Stomach smooth muscle (tissue), 2 donors: ENCODE results near the gene WNT10A.
"Not testable (repeated sequence)": the region's sequence is repeated elsewhere in the genome, so short reads cannot be mapped to it uniquely, and the experiment has no call there.

Source experiments
- H3K27ac ChIP-seq: one replicate; pipeline ENCODE4 v1.7.0; 2013; ENCODE audit warnings: mild to moderate bottlenecking, low read length, inconsistent platforms
- H3K27me3 ChIP-seq, 2 donors: one replicate each; pipeline ENCODE4 v1.7.0; 2013; ENCODE audit warnings: low read length in 2 of 2; ENCODE audit not compliant: insufficient read depth in 2 of 2, control insufficient read depth in 1 of 2
- H3K36me3 ChIP-seq, 2 donors: one replicate each; pipeline ENCODE4 v1.7.0; 2013; ENCODE audit warnings: low read length in 2 of 2; ENCODE audit not compliant: control insufficient read depth in 2 of 2, insufficient read depth in 2 of 2
- H3K4me1 ChIP-seq: one replicate; pipeline ENCODE4 v1.7.0; 2013; ENCODE audit warnings: low read length; ENCODE audit not compliant: control insufficient read depth, insufficient read depth
- H3K4me3 ChIP-seq, 2 donors: one replicate each; pipeline ENCODE4 v1.7.0; 2013; ENCODE audit warnings: low read length in 2 of 2
- H3K9ac ChIP-seq, 2 donors: one replicate each; pipeline ENCODE4 v1.7.0; 2013; ENCODE audit warnings: low read length in 2 of 2, mild to moderate bottlenecking in 1 of 2
- H3K9me3 ChIP-seq, 2 donors: one replicate each; pipeline ENCODE4 v1.7.0; 2013; ENCODE audit warnings: low read length in 2 of 2; ENCODE audit not compliant: control insufficient read depth in 2 of 2
- donor health status: healthy.
- donor health status: Pancreatic carcinoma.

WNT10A gene

GRCh38 chr2:218880102-218880858, at the start of gene WNT10A:
Gene WNT10A (plus strand): TSS chr2:218880852. CDS start chr2:218880996, 144 bp downstream.
- H3K4me1 ChIP-seq, result peaks cover 20% of the 10 kb centered on the region
- H3K9ac ChIP-seq, result no peak within 1 kb of the TSS
- H3K36me3 ChIP-seq, result no peaks in the 10 kb centered on the region
- H3K9me3 ChIP-seq, result no peaks in the 10 kb centered on the region
- H3K27me3 ChIP-seq, result peaks cover 69 to 77% of the 10 kb centered on the region in 2 donors
- H3K27ac ChIP-seq, result no peak within 1 kb of the TSS
- H3K4me3 ChIP-seq, result peak within 1 kb of the TSS; percentile 33 to 44

- H3K4me3 ChIP-seq, result no peak within 1 kb of the TSS
- peak within 1 kb of the TSS; percentile 46 for H3K27ac ChIP-seq
- no peaks in the 10 kb centered on the region for H3K36me3 ChIP-seq
- no peaks in the 10 kb centered on the region for H3K9me3 ChIP-seq
- H3K27me3 ChIP-seq, result peaks cover 0 to 37% of the 10 kb centered on the region in 2 donors
- peaks cover 26% of the 10 kb centered on the region for H3K4me1 ChIP-seq
- no peak within 1 kb of the TSS for H3K9ac ChIP-seq
These were observed 49.2 kb upstream of the WNT10A start, which contains the start of gene PRKAG3 for GRCh38 chr2:218831378-218831990. Gene PRKAG3 (minus strand): TSS chr2:218831803.

GRCh38 chr2:218832081-218832480, 48.6 kb upstream of the WNT10A start:
- Histone ChIP-seq H3K9ac (no peak overlapping the region), H3K27ac (no peak overlapping the region), H3K4me1 (peaks cover 26% of the 10 kb centered on the region), H3K36me3 (no peaks in the 10 kb centered on the region), H3K4me3 (no peak overlapping the region), H3K9me3 (no peaks in the 10 kb centered on the region), H3K27me3 (peaks cover 0 to 37% of the 10 kb centered on the region in 2 donors)

GRCh38 chr2:218832520-218832919, 48.1 kb upstream of the WNT10A start:
- peak overlapping the region; percentile 46 for H3K27ac ChIP-seq
- no peaks in the 10 kb centered on the region for H3K36me3 ChIP-seq
- H3K4me1 ChIP-seq, result peaks cover 26% of the 10 kb centered on the region
- no peaks in the 10 kb centered on the region for H3K9me3 ChIP-seq
- H3K9ac ChIP-seq, result no peak overlapping the region
- H3K4me3 ChIP-seq, result no peak overlapping the region
- peaks cover 0 to 37% of the 10 kb centered on the region in 2 donors for H3K27me3 ChIP-seq

GRCh38 chr2:218833023-218833609, 47.5 kb upstream of the WNT10A start:
- Histone ChIP-seq H3K4me1 (peaks cover 26% of the 10 kb centered on the region), H3K9ac (no peak overlapping the region), H3K27ac (peak overlapping the region; percentile 46), H3K27me3 (peaks cover 0 to 37% of the 10 kb centered on the region in 2 donors), H3K4me3 (no peak overlapping the region), H3K9me3 (no peaks in the 10 kb centered on the region), H3K36me3 (no peaks in the 10 kb centered on the region)

GRCh38 chr2:218834685-218835084, 46.0 kb upstream of the WNT10A start:
- peaks cover 25% of the 10 kb centered on the region for H3K4me1 ChIP-seq
- peaks cover 0 to 31% of the 10 kb centered on the region in 2 donors for H3K27me3 ChIP-seq
- no peak overlapping the region for H3K27ac ChIP-seq
- no peaks in the 10 kb centered on the region for H3K9me3 ChIP-seq
- H3K9ac ChIP-seq, result no peak overlapping the region
- H3K36me3 ChIP-seq, result no peaks in the 10 kb centered on the region
- no peak overlapping the region for H3K4me3 ChIP-seq

- Histone ChIP-seq H3K27ac (no peak overlapping the region), H3K27me3 (peaks cover 0 to 20% of the 10 kb centered on the region in 2 donors), H3K9ac (no peak overlapping the region), H3K4me3 (no peak overlapping the region), H3K36me3 (no peaks in the 10 kb centered on the region), H3K9me3 (peaks cover 2 to 3% of the 10 kb centered on the region in 2 donors), H3K4me1 (peaks cover 7% of the 10 kb centered on the region)
These were observed 43.2 kb upstream of the WNT10A start for GRCh38 chr2:218837495-218837894.

GRCh38 chr2:218839430-218839829, 41.2 kb upstream of the WNT10A start:
- no peak overlapping the region for H3K27ac ChIP-seq

GRCh38 chr2:218839888-218840287, 40.8 kb upstream of the WNT10A start:
- peaks cover 2 to 3% of the 10 kb centered on the region in 2 donors for H3K9me3 ChIP-seq
- no peaks in the 10 kb centered on the region for H3K36me3 ChIP-seq
- no peak overlapping the region for H3K4me3 ChIP-seq
- H3K9ac ChIP-seq, result no peak overlapping the region
- H3K4me1 ChIP-seq, result no peaks in the 10 kb centered on the region
- H3K27me3 ChIP-seq, result peaks cover 0 to 6% of the 10 kb centered on the region in 2 donors
- H3K27ac ChIP-seq, result no peak overlapping the region

More at GRCh38 chr2:218839430-218839829, 41.2 kb upstream of the WNT10A start:
- Histone ChIP-seq H3K9me3 (peaks cover 2 to 3% of the 10 kb centered on the region in 2 donors), H3K4me3 (no peak overlapping the region), H3K9ac (no peak overlapping the region), H3K4me1 (no peaks in the 10 kb centered on the region), H3K27me3 (peaks cover 0 to 10% of the 10 kb centered on the region in 2 donors), H3K36me3 (no peaks in the 10 kb centered on the region)

GRCh38 chr2:218844334-218844733, 36.3 kb upstream of the WNT10A start:
- H3K9ac ChIP-seq, H3K36me3 ChIP-seq, H3K4me3 ChIP-seq, H3K4me1 ChIP-seq, H3K27ac ChIP-seq, H3K9me3 ChIP-seq: not testable (repeated sequence)
- peaks cover 10 to 12% of the 10 kb centered on the region in 2 donors for H3K27me3 ChIP-seq
